Stomach (tissue), 9 donors: ENCODE data around the gene DIRAS3. TPM values are rescaled to one million over a fixed set of nuclear protein-coding genes. Genes with fewer than 3 reads are reported as not detected.

Experiments used
- DNase-seq, 2 donors: peaks; one replicate each; pipeline versions ENCODE4 v3.0.0 to v3.0.0-alpha.2; 2013 to 2019
- H3K27ac ChIP-seq, 5 donors: fragments of 200-600 bp in 4 of 5; sonication (generic) in 4 of 5; one replicate each; pipeline ENCODE4 v1.5.1; 2013 to 2019; ENCODE audit warnings: mild to moderate bottlenecking in 1 of 5, moderate library complexity in 1 of 5
- H3K27me3 ChIP-seq, 3 donors: fragments of 200-600 bp; sonication (generic); one replicate each; pipeline ENCODE4 v1.5.1; 2017 to 2019; ENCODE audit warnings: mixed run types in 1 of 3
- H3K36me3 ChIP-seq, 4 donors: fragments of 200-600 bp; sonication (generic); 1 replicate in 3 of 4; 2 replicates in 1 of 4; pipeline ENCODE4 v1.5.1; 2016 to 2019
- H3K4me1 ChIP-seq, 4 donors: fragments of 200-600 bp; sonication (generic); one replicate each; pipeline ENCODE4 v1.5.1; 2016 to 2019
- H3K4me3 ChIP-seq, 4 donors: fragments of 200-600 bp; sonication (generic) in 3 of 4; one replicate each; pipeline ENCODE4 v1.5.1; 2016 to 2019; ENCODE audit warnings: mild to moderate bottlenecking in 1 of 4
- H3K9me3 ChIP-seq, 4 donors: fragments of 200-600 bp; sonication (generic); one replicate each; pipeline ENCODE4 v1.5.1; 2016 to 2019
- EP300 ChIP-seq: sonication (generic); formaldehyde crosslinking; IDR thresholded peaks from one replicate; pipeline ENCODE4 v1.6.1; 2017; ENCODE audit warnings: antibody characterized with exemption
- POLR2A ChIP-seq, 4 donors: fragments of 450-650 bp; IDR thresholded peaks; one replicate each; pipeline ENCODE4 v1.6.1; 2016; ENCODE audit warnings: antibody characterized with exemption in 4 of 4, control low read depth in 2 of 4, mild to moderate bottlenecking in 1 of 4, moderate library complexity in 1 of 4
- POLR2AphosphoS5 ChIP-seq, 3 donors: sonication (generic); formaldehyde crosslinking; IDR thresholded peaks; one replicate each; pipeline ENCODE4 v1.6.1; 2016; ENCODE audit warnings: antibody characterized with exemption in 3 of 3
- WGBS, 5 donors: extraction: QIAGEN DNeasy Blood & Tissue Kit in 3 of 5; methylation state at CpG; one replicate each; pipeline versions ENCODE4 v1.1.5 to v1.1.7; 2013 to 2018; 5-methylcytosine and 5-hydroxymethylcytosine counted together
- intact Hi-C: fragments of 100-400 bp; cut with DNase I; formaldehyde crosslinking; loops from one replicate; pipeline ENCODE4 v1.15.1; 2023; ENCODE audit warnings: low total_unique reads
- polyA plus RNA-seq, 3 donors: library from polyadenylated mRNA; stranded (reverse); fragments of 200-250 nt; gene quantifications; one replicate each; pipeline ENCODE4 v1.2.3, GENCODE V29; 2013
- total RNA-seq, 5 donors: library from RNA; depleted of rRNA; stranded (reverse); fragments of >200 nt; gene quantifications; one replicate each; pipeline versions ENCODE4 v1.1.0 to v1.2.3, GENCODE V29; 2014 to 2016
- TF ChIP-seq, protein P1 (sequence below), 7 experiments: fragments of 450-650 bp in 4 of 7; fragments of 200-600 bp in 3 of 7; sonication (generic) in 3 of 7; IDR thresholded peaks; one replicate each; pipeline ENCODE4 v1.5.1; 2016 to 2019; ENCODE audit warnings: antibody characterized with exemption in 7 of 7, control low read depth in 2 of 7, mild to moderate bottlenecking in 1 of 7
- donor health status: healthy with polysubstance abuse.
- donor health status: Bipolar disorder and iron deficiency.
- donor health status: healthy.

Gene DIRAS3
- total and polyA plus RNA-seq, 8 donors: 2.5 to 7.6 (median 5.5) TPM; not detected in 2

- 89 to 94% (median 92%) methylated on average over 18 to 22 of the region's 22 CpGs for WGBS, 5 donors
- Histone ChIP-seq H3K27ac (no peak overlapping the region), H3K9me3 (peaks cover 0 to 8% (median 1%) of the 10 kb centered on the region in 4 donors), H3K36me3 (peaks cover 0 to 11% (median 5%) of the 10 kb centered on the region in 4 donors), H3K27me3 (peaks cover 0 to 5% (median 0%) of the 10 kb centered on the region in 3 donors), H3K4me1 (no peaks in the 10 kb centered on the region), H3K4me3 (no peak overlapping the region)
- TF ChIP-seq, protein P1, sequence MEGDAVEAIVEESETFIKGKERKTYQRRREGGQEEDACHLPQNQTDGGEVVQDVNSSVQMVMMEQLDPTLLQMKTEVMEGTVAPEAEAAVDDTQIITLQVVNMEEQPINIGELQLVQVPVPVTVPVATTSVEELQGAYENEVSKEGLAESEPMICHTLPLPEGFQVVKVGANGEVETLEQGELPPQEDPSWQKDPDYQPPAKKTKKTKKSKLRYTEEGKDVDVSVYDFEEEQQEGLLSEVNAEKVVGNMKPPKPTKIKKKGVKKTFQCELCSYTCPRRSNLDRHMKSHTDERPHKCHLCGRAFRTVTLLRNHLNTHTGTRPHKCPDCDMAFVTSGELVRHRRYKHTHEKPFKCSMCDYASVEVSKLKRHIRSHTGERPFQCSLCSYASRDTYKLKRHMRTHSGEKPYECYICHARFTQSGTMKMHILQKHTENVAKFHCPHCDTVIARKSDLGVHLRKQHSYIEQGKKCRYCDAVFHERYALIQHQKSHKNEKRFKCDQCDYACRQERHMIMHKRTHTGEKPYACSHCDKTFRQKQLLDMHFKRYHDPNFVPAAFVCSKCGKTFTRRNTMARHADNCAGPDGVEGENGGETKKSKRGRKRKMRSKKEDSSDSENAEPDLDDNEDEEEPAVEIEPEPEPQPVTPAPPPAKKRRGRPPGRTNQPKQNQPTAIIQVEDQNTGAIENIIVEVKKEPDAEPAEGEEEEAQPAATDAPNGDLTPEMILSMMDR (IDR thresholded peaks at IDR 0.05): no peak
- TF ChIP-seq POLR2AphosphoS5 (IDR thresholded peaks at IDR 0.05) (no peak), EP300 (no peak), POLR2A (IDR thresholded peaks at IDR 0.05) (no peak)
- intact Hi-C loops: no loop called here
- DNase-seq: no peak
Measured at GRCh38 chr1:68043443-68044090, 6.9 kb downstream of the DIRAS3 start.

- H3K9me3 ChIP-seq: peaks cover 0 to 10% (median 4%) of the 10 kb centered on the region in 4 donors
- no peak overlapping the region for H3K4me3 ChIP-seq
- no peak overlapping the region for H3K27ac ChIP-seq
- DNase-seq: no peak
- intact Hi-C loops: no loop called here
- H3K27me3 ChIP-seq: no peaks in the 10 kb centered on the region
- H3K36me3 ChIP-seq: no peaks in the 10 kb centered on the region
- H3K4me1 ChIP-seq: no peaks in the 10 kb centered on the region
- 57 to 72% (median 63%) methylated on average over 2 of the region's 2 CpGs for WGBS, 5 donors
- TF ChIP-seq POLR2AphosphoS5 (IDR thresholded peaks at IDR 0.05): no peak
- TF ChIP-seq EP300: no peak
- TF ChIP-seq, protein P1 (IDR thresholded peaks at IDR 0.05): no peak
- TF ChIP-seq POLR2A (IDR thresholded peaks at IDR 0.05): no peak
Measured at GRCh38 chr1:68036946-68037345, 13.5 kb downstream of the DIRAS3 start.

GRCh38 chr1:68029444-68029843 is 21.0 kb downstream of the DIRAS3 start:
- Histone ChIP-seq H3K36me3 (no peaks in the 10 kb centered on the region), H3K4me1 (no peaks in the 10 kb centered on the region), H3K27ac (no peak overlapping the region), H3K4me3 (no peak overlapping the region), H3K27me3 (no peaks in the 10 kb centered on the region), H3K9me3 (no peaks in the 10 kb centered on the region)
- 89 to 95% (median 93%) methylated on average over 4 of the region's 4 CpGs for WGBS, 5 donors
- DNase-seq: no peak
- no peak for TF ChIP-seq EP300
- no peak for TF ChIP-seq POLR2A (IDR thresholded peaks at IDR 0.05)
- TF ChIP-seq, protein P1 (IDR thresholded peaks at IDR 0.05): no peak
- TF ChIP-seq POLR2AphosphoS5 (IDR thresholded peaks at IDR 0.05): no peak
- intact Hi-C loops: no loop called here

DNA sequence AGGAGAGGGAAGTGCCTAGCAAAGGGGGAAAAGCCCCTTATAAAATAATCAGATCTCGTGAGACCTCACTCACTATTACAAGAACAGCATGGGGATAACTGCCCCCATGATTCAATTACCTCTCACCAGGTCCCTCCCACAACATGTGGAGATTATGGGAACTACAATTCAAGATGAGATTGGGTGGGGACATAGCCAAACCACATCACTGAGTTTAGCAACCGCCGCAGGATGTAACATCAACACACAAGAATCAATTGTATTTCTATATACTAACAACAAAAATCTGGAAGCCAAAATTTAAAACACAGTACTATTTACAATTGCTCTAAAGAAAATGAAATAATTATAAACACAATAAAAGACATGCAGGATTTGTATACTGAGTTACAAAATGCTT is 21.9 kb downstream of the DIRAS3 start:
- intact Hi-C loops: no loop called here
- no peak for DNase-seq
- Histone ChIP-seq H3K9me3 (no peaks in the 10 kb centered on the region), H3K4me1 (no peaks in the 10 kb centered on the region), H3K36me3 (no peaks in the 10 kb centered on the region), H3K4me3 (no peak overlapping the region), H3K27me3 (no peaks in the 10 kb centered on the region), H3K27ac (no peak overlapping the region)
- 71 to 88% (median 77%) methylated on average over 3 of the region's 3 CpGs for WGBS, 5 donors
- TF ChIP-seq, protein P1 (IDR thresholded peaks at IDR 0.05): no peak
- TF ChIP-seq EP300 (no peak), POLR2A (IDR thresholded peaks at IDR 0.05) (no peak), POLR2AphosphoS5 (IDR thresholded peaks at IDR 0.05) (no peak)
